GM13977 (cell line): ENCODE results near the gene XKR7.
A peak's percentile ranks its signal among the peaks of the same experiment; 100 is the strongest.

ENCODE experiments used
- DNase-seq: peaks from one replicate; pipeline ENCODE4 v3.0.0; 2012; ENCODE audit warnings: low spot score
- in situ Hi-C: fragments of 300-500 bp; cut with MboI; formaldehyde crosslinking; loops from one replicate; pipeline ENCODE4 v1.12.0; 2022; ENCODE audit warnings: low sequenced_read_pairs, low pct_unique_long_range_greater_than_20kb, mixed read lengths, inconsistent platforms; ENCODE audit not compliant: unreplicated experiment
- TF ChIP-seq, protein P1 (sequence below): IDR thresholded peaks from 2 replicates; pipeline ENCODE4 v1.5.1; 2012; ENCODE audit warnings: mild to moderate bottlenecking, control low read depth; ENCODE audit not compliant: insufficient read depth; ENCODE audit errors: extremely low read depth, missing control alignments

Gene XKR7

DNA sequence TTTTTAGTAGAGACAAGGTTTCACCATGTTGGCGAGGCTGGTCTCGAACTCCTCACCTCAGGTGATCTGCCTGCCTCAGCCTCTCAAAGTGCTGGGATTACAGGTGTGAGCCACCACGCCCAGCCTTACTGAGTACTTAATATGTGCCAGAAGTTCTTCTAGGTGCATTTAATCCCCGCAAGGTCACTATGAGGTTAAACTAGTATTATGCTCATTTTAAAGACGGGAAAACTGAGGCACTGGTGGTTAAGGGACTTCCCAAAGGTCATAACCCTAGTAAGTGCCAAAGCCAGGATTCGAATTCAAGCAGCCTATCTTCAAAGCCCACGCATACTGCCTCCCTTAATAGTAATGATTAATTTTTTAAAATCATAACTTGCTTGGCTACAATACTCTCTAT, 41.6 kb downstream of the XKR7 start:
- TF ChIP-seq, protein P1, sequence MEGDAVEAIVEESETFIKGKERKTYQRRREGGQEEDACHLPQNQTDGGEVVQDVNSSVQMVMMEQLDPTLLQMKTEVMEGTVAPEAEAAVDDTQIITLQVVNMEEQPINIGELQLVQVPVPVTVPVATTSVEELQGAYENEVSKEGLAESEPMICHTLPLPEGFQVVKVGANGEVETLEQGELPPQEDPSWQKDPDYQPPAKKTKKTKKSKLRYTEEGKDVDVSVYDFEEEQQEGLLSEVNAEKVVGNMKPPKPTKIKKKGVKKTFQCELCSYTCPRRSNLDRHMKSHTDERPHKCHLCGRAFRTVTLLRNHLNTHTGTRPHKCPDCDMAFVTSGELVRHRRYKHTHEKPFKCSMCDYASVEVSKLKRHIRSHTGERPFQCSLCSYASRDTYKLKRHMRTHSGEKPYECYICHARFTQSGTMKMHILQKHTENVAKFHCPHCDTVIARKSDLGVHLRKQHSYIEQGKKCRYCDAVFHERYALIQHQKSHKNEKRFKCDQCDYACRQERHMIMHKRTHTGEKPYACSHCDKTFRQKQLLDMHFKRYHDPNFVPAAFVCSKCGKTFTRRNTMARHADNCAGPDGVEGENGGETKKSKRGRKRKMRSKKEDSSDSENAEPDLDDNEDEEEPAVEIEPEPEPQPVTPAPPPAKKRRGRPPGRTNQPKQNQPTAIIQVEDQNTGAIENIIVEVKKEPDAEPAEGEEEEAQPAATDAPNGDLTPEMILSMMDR = no peak
- DNase-seq = no peak
- in situ Hi-C loops = no loop called here

DNA sequence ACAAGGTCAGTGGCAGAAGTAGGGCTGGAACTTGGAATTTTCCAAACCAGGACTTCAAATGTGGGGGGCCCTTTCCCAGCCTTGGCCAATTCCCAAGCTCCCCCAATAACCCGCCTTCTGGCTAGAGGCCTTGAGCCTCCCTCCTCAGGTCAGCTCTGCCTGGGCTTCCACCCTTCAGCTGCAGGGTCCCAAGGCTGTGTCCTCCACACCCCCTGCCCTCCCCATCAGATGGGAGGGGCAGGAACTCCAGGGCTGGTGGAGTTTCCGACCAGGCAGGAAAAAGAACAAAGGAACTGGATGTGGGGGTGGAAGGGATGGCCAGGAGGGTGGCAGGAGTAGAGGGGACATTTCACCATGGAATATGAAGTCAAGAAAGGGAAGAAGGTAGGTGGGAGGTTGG, 42.1 kb downstream of the XKR7 start, which contains the start of gene CCM2L:
CCM2L (plus strand) TSS at position 338 of the 400 bp plus-strand sequence; CDS start at position 355, 17 bp downstream.
- in situ Hi-C loops = no loop called here
- TF ChIP-seq, protein P1 = no peak

DNA sequence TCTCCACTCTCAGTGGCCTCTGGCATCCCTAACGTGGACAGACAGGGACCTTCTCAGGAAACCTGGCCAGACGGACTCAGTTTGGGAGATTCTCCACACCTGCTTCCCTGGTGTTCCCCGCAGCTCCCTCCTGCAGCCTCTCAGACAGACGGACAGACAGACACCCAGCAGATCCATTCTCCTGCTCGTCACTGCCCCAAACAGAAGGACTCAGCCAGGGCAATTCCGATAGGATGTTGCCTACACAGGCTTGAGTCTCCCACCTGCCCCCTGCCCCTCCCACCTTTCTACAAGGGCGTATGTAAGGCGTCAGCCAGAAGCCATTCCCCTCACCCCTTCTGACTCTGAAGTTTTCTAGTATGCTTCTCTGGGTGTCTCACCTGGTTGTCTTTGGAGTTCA, 42.7 kb downstream of the XKR7 start:
- in situ Hi-C loops = no loop called here
- no peak for DNase-seq
- TF ChIP-seq, protein P1 = no peak

More for the DNA sequence above, 42.1 kb downstream of the XKR7 start, which contains the start of gene CCM2L:
- no peak for DNase-seq

DNA sequence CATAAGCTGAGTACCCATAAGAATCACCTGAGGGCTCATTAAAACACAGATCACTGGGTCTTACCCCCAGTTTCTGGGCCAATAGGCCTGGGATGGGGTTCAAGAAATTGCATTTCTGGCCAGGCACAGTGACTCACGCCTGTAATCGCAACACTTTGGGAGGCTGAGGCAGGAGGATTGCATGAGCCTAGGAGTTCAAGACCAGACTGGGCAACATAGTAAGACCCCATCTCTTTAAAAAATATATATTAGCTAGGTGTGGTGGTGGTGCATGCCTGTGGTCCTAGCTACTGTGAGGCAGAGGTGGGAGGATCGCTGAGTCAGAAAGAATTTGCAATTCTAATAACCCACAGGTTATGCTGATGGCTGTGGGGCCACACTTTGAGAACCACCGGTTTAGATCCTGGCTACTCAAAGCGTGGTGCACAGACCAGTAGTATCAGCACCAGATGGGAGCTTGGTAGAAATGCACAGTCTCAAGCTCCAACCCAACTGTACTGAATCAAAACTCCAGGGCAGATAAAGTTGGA, 44.3 kb downstream of the XKR7 start:
- TF ChIP-seq, protein P1 = no peak
- in situ Hi-C loops = no loop called here
- no peak for DNase-seq

DNA sequence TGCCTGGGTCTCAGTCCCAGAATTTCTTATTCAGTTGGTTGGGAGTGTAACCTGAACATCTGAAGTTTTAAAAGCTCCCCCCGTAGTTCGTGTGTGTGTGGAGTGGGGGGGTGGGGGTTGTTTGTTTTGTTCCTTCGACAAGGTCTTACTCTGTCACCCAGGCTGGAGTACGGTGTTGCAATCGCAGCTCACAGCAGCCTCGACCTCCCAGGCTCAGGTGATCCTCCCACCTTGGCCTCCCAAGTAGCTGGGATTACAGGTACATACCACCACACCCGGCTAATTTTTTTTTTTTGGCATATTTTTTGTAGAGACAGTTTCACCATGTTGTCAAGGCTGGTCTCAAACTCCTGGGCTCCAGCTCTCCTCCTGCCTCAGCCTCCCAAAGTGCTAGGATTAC, 45.4 kb downstream of the XKR7 start:
- in situ Hi-C loops = no loop called here
- TF ChIP-seq, protein P1 = no peak
- DNase-seq = no peak

DNA sequence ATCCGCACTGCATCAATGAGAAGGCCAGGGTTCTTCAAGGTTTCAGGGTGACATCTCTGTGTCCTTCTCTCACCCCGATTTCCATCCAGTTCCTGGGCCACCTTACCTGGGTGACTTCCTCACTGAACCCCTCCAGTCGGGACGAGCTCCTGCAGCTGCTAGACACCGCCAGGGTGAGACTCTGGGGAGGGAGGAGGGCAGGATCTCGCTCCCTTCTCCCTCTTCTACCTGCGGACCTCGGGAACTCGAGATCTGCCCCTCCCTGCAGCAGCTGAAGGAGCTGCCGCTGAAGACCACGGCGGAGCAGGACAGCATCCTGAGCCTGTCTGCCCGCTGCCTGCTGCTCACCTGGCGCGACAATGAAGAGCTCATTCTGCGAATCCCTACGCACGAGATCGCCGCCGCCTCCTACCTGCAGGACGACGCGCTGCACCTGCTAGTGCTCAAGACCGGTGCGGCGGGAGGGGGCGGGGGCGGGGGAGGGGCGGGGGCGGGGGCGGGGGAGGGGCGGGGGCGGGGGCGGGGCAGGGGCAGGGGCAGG, 49.8 kb downstream of the XKR7 start:
- in situ Hi-C loops = no loop called here
- TF ChIP-seq, protein P1 = peak; percentile 35
- peak; percentile 73 for DNase-seq
